ENCODE measurements around the gene GSS.

Gene GSS

DNA sequence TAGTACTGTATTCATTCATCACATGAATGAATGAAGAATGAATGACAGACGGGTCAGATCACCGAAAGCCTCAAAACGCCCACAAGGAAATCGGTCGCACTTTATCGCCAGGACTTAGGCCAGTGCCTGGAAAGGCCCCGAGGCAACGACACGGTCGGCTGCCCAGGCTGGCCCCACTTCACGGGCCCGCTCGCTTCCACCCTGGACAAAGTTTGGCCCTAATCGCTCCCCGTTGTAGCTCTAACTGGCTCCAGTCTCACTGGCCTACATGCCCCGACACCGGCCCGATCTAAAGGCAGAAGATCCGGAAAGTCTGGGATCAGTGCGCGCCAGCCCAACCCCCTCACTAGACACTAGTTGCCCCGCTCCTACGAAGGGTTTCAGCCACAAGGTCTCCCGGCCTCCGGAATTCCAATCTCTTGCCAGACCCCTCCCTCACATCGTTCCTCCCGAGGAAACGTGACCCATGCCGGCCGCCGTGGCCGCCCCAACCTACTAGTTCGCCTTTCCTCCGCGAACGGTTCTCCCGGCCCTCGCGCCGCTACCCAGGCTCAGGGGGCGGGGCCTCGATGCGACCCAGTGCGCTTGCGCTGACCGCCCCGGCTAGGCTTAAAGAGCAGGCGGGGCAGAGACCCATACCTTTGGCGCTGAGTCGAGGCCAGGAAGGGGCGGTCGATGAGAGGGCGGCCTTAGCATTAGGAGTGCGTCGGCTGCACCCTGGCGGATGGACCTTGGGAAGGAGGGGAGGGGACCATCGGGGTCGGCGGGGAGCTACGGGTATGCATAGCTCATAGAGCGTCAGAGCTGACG is at the start of gene GSS, which contains the start of gene MYH7B:
Gene GSS, minus strand, starts transcription at position 576 of the 810 bp plus-strand sequence. CDS start 3,954 bp downstream, outside the sequence.
Gene MYH7B, plus strand, starts transcription at position 638 of the 810 bp plus-strand sequence. CDS start 22,138 bp downstream, outside the sequence.
- H3K36me3 ChIP-seq (ENCODE audit: control insufficient read depth, insufficient read depth, low read length), result no peaks in the 10 kb centered on the region
- H3K9me3 ChIP-seq (ENCODE audit: control insufficient read depth, low read length), result no peaks in the 10 kb centered on the region
- H3K4me1 ChIP-seq (ENCODE audit: control insufficient read depth, insufficient read depth, low read length), result peaks cover 17% of the 10 kb centered on the region
- peak within 1 kb of the TSS; percentile 92 for H3K4me3 ChIP-seq (ENCODE audit: low read length)
- H3K9ac ChIP-seq (ENCODE audit: low read length), result peak within 1 kb of the TSS; percentile 91
- H3K27me3 ChIP-seq (ENCODE audit: control insufficient read depth, insufficient read depth, low read length), result no peaks in the 10 kb centered on the region

DNA sequence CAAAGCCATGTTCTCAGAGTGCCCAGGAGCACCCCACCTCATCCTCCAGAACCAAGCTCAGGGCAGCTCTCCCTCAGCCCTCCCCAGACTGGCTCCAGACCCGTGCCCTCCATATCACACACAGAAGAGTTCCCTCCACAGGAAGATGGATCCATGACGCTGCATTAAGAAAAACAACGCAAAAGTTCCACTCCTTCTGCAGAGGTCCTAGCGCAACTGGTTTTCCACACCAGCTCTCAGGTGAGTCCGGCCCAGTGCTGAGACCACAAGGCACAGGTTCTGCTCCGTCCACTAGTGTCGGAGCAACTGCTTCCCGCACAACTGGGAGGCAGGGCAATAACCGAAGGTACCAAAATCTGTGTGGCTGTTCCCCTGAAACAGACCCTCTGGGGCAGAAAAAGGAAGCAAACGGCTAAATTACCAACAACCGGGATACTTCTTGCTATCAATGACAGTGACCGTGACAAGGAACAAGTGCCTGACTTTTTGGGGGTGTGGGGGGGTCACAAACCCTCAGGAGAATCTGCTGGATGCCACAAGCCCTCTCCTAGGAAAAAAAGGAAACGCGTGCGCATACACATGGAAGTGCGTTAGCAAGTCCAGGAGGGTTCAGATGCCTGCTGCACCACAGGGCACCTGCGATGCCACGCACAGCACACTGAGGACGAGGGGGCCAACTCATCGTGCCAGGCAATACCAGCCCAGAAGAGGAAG is 49.3 kb upstream of the GSS start:
- H3K27me3 ChIP-seq (ENCODE audit: control insufficient read depth, insufficient read depth, low read length), result no peaks in the 10 kb centered on the region
- no peak overlapping the region for H3K4me3 ChIP-seq (ENCODE audit: low read length)
- no peak overlapping the region for H3K9ac ChIP-seq (ENCODE audit: low read length)
- no peaks in the 10 kb centered on the region for H3K9me3 ChIP-seq (ENCODE audit: control insufficient read depth, low read length)
- H3K4me1 ChIP-seq (ENCODE audit: control insufficient read depth, insufficient read depth, low read length), result no peaks in the 10 kb centered on the region
- H3K36me3 ChIP-seq (ENCODE audit: control insufficient read depth, insufficient read depth, low read length), result peaks cover 29% of the 10 kb centered on the region

DNA sequence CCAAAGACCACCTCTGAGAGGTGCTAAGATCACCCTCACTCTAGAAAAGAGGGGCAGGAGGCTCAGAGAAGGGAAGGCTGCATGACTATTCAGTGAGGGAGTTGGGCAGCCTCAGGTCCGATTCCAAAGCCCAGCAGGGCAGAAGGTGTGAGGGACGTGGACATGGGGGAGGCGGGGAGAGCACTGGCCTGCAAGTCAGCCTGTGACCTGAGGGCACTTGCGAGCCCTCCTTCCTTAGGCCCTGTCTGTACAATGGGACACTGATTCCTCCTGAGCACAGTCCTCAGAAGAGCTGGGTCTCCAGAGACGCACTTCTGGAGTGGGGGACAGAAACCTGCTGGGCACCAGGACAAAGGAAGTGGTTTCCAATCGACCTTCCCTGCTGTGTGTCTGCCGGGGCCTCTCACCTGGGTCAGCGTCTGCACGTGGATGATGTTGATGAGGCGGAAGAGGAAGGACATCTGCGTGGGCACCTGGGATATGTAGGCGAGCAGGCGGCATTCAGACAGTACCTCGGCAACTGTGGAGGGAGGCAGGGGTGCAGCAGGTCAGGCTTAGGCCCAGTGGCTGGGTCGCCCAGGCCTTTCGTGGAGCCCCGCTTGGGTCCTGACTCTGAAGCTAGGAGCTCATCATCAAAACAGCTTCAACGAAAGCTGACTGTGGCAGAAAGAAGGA is 48.6 kb upstream of the GSS start:
- H3K9me3 ChIP-seq (ENCODE audit: control insufficient read depth, low read length), result no peaks in the 10 kb centered on the region
- no peaks in the 10 kb centered on the region for H3K27me3 ChIP-seq (ENCODE audit: control insufficient read depth, insufficient read depth, low read length)
- H3K9ac ChIP-seq (ENCODE audit: low read length), result no peak overlapping the region
- H3K4me1 ChIP-seq (ENCODE audit: control insufficient read depth, insufficient read depth, low read length), result no peaks in the 10 kb centered on the region
- peaks cover 29% of the 10 kb centered on the region for H3K36me3 ChIP-seq (ENCODE audit: control insufficient read depth, insufficient read depth, low read length)
- H3K4me3 ChIP-seq (ENCODE audit: low read length), result no peak overlapping the region

DNA sequence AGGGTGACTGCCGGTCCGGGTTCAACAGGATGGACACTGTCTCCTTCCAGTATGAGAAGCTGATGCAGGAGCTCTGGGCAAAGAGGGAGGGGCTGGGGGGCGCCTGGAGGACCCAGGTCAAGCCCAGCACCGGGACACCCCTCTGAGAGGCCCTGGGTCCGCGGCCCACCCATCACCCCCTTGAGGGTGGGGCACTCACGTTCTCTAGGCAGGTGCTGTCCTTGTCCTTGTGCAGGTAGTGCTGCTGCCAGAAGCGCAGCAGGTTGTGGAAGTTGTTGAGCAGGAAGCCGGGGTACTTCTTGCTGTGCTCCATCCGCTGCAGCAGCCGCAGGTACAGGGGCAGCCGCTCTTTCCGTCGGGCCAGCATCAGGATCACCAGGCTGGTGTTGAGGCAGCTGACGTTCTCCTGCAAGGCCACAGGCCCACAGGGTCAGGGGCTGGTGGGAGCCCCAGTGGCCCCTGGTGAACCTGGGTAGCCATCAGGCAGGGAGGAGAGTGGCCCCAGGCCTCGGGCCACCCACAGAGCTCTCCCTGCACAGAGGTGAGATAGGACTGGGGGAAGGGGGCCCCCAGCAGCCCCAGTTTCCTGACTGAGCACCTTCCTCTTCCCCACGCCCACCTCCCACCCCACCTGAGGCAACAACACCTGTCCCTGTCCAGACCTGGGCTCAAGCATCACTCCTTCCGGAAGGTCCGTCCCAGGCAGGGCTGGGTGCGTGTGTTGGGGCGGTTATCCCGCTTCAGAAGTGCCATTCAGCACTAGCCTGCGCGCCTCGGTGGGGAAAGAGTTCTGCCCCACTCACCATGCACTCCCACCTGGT is 47.8 kb upstream of the GSS start:
- no peak overlapping the region for H3K9ac ChIP-seq (ENCODE audit: low read length)
- H3K27me3 ChIP-seq (ENCODE audit: control insufficient read depth, insufficient read depth, low read length), result no peaks in the 10 kb centered on the region
- peaks cover 23% of the 10 kb centered on the region for H3K36me3 ChIP-seq (ENCODE audit: control insufficient read depth, insufficient read depth, low read length)
- no peaks in the 10 kb centered on the region for H3K4me1 ChIP-seq (ENCODE audit: control insufficient read depth, insufficient read depth, low read length)
- H3K9me3 ChIP-seq (ENCODE audit: control insufficient read depth, low read length), result no peaks in the 10 kb centered on the region
- no peak overlapping the region for H3K4me3 ChIP-seq (ENCODE audit: low read length)

DNA sequence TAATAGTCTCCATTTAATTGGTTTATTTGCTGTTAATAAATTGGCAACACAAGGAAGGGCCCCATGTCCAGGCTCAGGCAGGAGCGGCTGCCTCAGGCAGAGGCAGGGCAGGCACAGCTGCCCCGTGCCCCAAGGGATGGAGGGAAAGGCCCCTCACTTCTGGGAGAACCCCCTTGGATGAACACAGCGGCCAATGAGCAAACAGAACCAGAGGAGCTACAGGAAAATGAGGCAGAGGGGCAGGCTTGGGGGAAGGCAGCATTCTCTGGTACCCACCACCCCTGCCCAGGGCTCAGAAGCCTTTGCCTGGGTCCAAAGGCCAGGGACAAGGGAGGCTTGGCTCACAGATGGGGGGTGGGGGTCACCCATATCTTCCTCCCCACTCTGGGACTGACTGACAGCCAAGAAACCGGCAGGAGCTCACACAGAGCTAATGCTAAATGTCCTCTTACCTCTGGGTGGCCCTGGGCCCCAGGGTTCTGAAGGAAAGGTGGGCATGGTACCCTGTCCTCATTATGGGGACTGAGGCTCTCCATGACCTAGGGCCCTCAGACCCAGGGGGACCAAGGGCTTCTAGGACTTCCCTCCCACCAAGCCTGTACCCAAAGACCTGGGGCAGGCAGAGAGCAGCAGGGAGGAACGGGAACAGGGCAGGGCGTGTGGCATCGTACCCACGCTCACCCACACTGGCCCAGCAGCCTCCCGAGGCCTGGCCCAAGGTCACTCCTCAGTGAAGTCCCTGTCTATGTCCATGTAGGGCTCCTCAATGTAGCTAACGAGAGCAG is 47.0 kb upstream of the GSS start:
- Histone ChIP-seq H3K4me1 (ENCODE audit: control insufficient read depth, insufficient read depth, low read length) (peaks cover 4% of the 10 kb centered on the region), H3K36me3 (ENCODE audit: control insufficient read depth, insufficient read depth, low read length) (peaks cover 15% of the 10 kb centered on the region), H3K4me3 (ENCODE audit: low read length) (no peak overlapping the region), H3K9me3 (ENCODE audit: control insufficient read depth, low read length) (no peaks in the 10 kb centered on the region), H3K27me3 (ENCODE audit: control insufficient read depth, insufficient read depth, low read length) (no peaks in the 10 kb centered on the region), H3K9ac (ENCODE audit: low read length) (no peak overlapping the region)

DNA sequence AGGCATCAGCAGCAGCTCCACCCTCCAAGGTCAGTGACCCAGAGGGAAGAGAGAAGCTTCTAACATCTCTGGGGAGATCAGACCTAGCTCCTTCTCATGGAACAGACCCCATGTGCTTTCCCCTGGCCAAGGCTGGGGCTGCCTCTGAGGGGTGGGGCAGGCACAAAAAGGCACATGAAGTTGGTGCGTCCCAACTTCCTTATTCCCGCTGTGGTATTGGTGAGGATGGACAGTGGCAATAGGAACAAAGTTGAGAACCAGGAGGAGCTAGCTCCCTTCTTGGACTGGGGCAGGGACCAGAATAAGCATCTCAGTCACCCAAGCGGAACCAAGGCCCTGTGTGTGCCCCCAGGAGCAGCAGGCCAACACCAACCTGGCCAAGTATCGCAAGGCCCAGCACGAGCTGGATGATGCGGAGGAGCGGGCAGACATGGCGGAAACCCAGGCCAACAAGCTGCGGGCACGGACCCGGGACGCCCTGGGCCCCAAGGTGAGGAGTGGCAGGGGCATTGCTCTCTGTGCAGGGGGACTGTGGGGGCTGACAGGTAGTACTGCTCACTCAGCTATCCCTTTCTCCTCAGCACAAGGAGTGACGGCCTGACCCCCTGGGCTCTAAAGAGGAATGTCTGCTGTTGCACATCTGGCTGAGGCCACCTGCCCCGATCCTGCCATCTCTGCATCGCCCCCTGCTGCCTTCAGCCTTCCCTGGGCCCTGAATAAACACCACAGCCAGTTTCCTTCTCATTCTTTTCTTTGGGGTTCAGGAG is 46.2 kb upstream of the GSS start:
- peaks cover 9% of the 10 kb centered on the region for H3K4me1 ChIP-seq (ENCODE audit: control insufficient read depth, insufficient read depth, low read length)

DNA sequence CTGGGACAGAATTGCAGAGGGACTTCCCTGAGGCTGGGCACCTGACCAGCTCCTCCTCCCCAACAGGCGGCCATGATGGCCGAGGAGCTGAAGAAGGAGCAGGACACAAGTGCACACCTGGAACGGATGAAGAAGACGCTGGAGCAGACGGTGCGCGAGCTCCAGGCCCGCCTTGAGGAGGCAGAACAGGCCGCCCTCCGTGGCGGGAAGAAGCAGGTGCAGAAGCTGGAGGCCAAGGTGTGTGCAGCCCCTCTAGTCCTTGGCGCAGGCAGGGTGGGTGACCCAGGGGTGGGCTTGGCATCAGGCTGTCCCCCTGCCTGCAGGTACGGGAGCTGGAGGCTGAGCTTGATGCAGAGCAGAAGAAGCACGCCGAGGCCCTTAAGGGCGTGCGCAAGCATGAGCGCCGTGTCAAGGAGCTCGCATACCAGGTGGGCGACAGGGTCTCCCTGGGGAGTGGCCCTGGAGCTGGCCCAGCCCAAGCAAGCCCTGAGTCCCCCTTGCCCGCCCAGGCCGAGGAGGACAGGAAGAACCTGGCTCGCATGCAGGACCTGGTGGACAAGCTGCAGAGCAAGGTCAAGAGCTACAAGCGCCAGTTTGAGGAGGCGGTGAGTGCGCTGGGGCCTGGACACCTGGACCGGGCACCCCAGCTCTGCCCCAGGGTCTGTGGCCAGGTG is 45.5 kb upstream of the GSS start:
- no peak overlapping the region for H3K4me3 ChIP-seq (ENCODE audit: low read length)
- peaks cover 9% of the 10 kb centered on the region for H3K4me1 ChIP-seq (ENCODE audit: control insufficient read depth, insufficient read depth, low read length)
- peaks cover 6% of the 10 kb centered on the region for H3K36me3 ChIP-seq (ENCODE audit: control insufficient read depth, insufficient read depth, low read length)
- no peaks in the 10 kb centered on the region for H3K9me3 ChIP-seq (ENCODE audit: control insufficient read depth, low read length)
- H3K27me3 ChIP-seq (ENCODE audit: control insufficient read depth, insufficient read depth, low read length), result no peaks in the 10 kb centered on the region
- H3K9ac ChIP-seq (ENCODE audit: low read length), result no peak overlapping the region

More for the DNA sequence above, 46.2 kb upstream of the GSS start:
- Histone ChIP-seq H3K4me3 (ENCODE audit: low read length) (no peak overlapping the region), H3K9ac (ENCODE audit: low read length) (no peak overlapping the region), H3K9me3 (ENCODE audit: control insufficient read depth, low read length) (no peaks in the 10 kb centered on the region), H3K27me3 (ENCODE audit: control insufficient read depth, insufficient read depth, low read length) (no peaks in the 10 kb centered on the region), H3K36me3 (ENCODE audit: control insufficient read depth, insufficient read depth, low read length) (peaks cover 11% of the 10 kb centered on the region)

DNA sequence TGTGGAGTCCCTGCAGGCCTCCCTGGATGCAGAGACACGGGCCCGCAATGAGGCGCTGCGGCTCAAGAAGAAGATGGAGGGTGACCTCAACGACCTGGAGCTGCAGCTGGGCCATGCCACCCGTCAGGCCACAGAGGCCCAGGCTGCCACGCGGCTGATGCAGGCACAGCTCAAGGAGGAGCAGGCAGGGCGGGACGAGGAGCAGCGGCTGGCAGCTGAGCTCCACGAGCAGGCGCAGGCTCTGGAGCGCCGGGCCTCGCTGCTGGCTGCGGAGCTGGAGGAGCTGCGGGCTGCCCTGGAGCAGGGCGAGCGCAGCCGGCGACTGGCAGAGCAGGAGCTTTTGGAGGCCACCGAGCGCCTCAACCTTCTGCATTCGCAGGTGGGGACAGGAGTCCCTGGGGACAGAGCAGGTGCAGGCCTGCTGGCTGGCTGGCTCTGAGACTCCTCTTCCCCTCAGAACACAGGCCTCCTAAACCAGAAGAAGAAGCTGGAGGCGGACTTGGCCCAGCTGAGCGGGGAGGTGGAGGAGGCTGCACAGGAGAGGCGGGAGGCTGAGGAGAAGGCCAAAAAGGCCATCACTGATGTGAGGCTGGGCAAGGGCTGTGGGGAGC is 44.8 kb upstream of the GSS start:
- Histone ChIP-seq H3K9me3 (ENCODE audit: control insufficient read depth, low read length) (no peaks in the 10 kb centered on the region), H3K36me3 (ENCODE audit: control insufficient read depth, insufficient read depth, low read length) (peaks cover 6% of the 10 kb centered on the region), H3K4me1 (ENCODE audit: control insufficient read depth, insufficient read depth, low read length) (peaks cover 9% of the 10 kb centered on the region), H3K4me3 (ENCODE audit: low read length) (no peak overlapping the region), H3K9ac (ENCODE audit: low read length) (no peak overlapping the region), H3K27me3 (ENCODE audit: control insufficient read depth, insufficient read depth, low read length) (no peaks in the 10 kb centered on the region)

DNA sequence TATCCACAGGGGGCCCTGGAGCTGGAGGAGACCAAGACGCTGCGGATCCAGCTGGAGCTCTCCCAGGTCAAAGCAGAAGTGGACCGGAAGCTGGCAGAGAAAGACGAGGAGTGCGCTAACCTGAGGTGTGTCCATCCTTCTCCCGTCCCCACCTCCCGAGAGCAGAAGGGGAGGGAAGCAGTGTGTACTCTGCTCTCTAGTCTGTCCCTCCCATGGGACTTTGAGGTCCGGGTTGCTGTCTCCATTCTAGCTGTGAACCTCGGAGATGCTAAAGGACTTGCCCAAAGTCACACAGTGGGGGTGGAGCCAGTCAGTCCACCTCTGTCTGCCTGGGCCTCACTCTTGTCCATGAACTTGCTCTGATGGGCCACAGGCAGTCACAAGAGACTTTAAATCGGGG is 44.2 kb upstream of the GSS start:
- no peaks in the 10 kb centered on the region for H3K27me3 ChIP-seq (ENCODE audit: control insufficient read depth, insufficient read depth, low read length)
- no peak overlapping the region for H3K4me3 ChIP-seq (ENCODE audit: low read length)
- no peaks in the 10 kb centered on the region for H3K9me3 ChIP-seq (ENCODE audit: control insufficient read depth, low read length)
- H3K4me1 ChIP-seq (ENCODE audit: control insufficient read depth, insufficient read depth, low read length), result peaks cover 9% of the 10 kb centered on the region
- H3K36me3 ChIP-seq (ENCODE audit: control insufficient read depth, insufficient read depth, low read length), result peaks cover 6% of the 10 kb centered on the region
- no peak overlapping the region for H3K9ac ChIP-seq (ENCODE audit: low read length)

DNA sequence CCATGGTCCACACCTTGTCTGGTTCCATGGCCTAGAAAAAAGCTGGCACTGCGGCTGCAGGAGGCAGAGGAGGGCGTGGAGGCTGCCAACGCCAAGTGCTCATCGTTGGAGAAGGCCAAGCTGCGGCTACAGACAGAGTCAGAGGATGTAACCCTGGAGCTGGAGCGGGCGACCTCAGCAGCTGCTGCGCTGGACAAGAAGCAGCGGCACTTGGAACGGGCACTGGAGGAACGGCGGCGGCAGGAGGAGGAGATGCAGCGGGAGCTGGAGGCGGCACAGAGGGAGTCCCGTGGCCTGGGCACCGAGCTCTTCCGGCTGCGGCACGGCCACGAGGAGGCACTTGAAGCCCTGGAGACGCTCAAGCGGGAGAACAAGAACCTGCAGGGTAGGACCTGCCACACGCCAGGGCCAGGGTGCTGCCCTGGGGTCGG is 43.4 kb upstream of the GSS start:
- Histone ChIP-seq H3K27me3 (ENCODE audit: control insufficient read depth, insufficient read depth, low read length) (no peaks in the 10 kb centered on the region), H3K9ac (ENCODE audit: low read length) (no peak overlapping the region), H3K4me3 (ENCODE audit: low read length) (no peak overlapping the region), H3K36me3 (ENCODE audit: control insufficient read depth, insufficient read depth, low read length) (peaks cover 6% of the 10 kb centered on the region), H3K9me3 (ENCODE audit: control insufficient read depth, low read length) (no peaks in the 10 kb centered on the region), H3K4me1 (ENCODE audit: control insufficient read depth, insufficient read depth, low read length) (peaks cover 9% of the 10 kb centered on the region)

All from mucosa of stomach (tissue), 1 donor.